GM11168 (cell line): ENCODE measurements around the gene SCD5.

Experiments
- in situ Hi-C: fragments of 300-500 bp; cut with MboI; formaldehyde crosslinking; loops from one replicate; pipeline ENCODE4 v1.12.0; 2022; ENCODE audit warnings: low sequenced_read_pairs; ENCODE audit not compliant: unreplicated experiment

The SCD5 gene

GRCh38 chr4:82739287-82740190, 59.1 kb downstream of the SCD5 start:
- in situ Hi-C loops: loop anchor here (10.0 kb wide), 1 partner anchor 275 kb away; no protein-coding TSS in a partner anchor

- in situ Hi-C loops: loop anchor here (10.0 kb wide), 1 partner anchor 273 kb away; no protein-coding TSS in a partner anchor
Measured at GRCh38 chr4:82737354-82737753, 61.2 kb downstream of the SCD5 start.

GRCh38 chr4:82733636-82734035, 65.0 kb downstream of the SCD5 start:
- in situ Hi-C loops: loop anchor here (10.0 kb wide), 1 partner anchor 269 kb away; no protein-coding TSS in a partner anchor

GRCh38 chr4:82728301-82728700, 70.3 kb downstream of the SCD5 start:
- in situ Hi-C loops: no loop called here

GRCh38 chr4:82726596-82726995, 72.0 kb downstream of the SCD5 start:
- in situ Hi-C loops: no loop called here

GRCh38 chr4:82721819-82722423, 76.7 kb downstream of the SCD5 start:
- in situ Hi-C loops: no loop called here

GRCh38 chr4:82718162-82718940, 80.2 kb downstream of the SCD5 start:
- in situ Hi-C loops: no loop called here

- in situ Hi-C loops: no loop called here
Measured at GRCh38 chr4:82715731-82716617, 82.6 kb downstream of the SCD5 start.

- in situ Hi-C loops: no loop called here
Measured at GRCh38 chr4:82713856-82714255, 84.7 kb downstream of the SCD5 start.

GRCh38 chr4:82712561-82712960, 86.0 kb downstream of the SCD5 start:
- in situ Hi-C loops: no loop called here

GRCh38 chr4:82711158-82711785, 87.3 kb downstream of the SCD5 start:
- in situ Hi-C loops: no loop called here

GRCh38 chr4:82710197-82710929, 88.2 kb downstream of the SCD5 start:
- in situ Hi-C loops: no loop called here

GRCh38 chr4:82708982-82709381, 89.6 kb downstream of the SCD5 start:
- in situ Hi-C loops: no loop called here

GRCh38 chr4:82706349-82707000, 92.1 kb downstream of the SCD5 start:
- in situ Hi-C loops: no loop called here

- in situ Hi-C loops: no loop called here
Measured at GRCh38 chr4:82705928-82706300, 92.7 kb downstream of the SCD5 start.

- in situ Hi-C loops: no loop called here
Measured at GRCh38 chr4:82705169-82705927, 93.2 kb downstream of the SCD5 start.

- in situ Hi-C loops: no loop called here
Measured at GRCh38 chr4:82704156-82704555, 94.4 kb downstream of the SCD5 start.
